Measurements from ENCODE around the gene ELOVL7. TPM values are rescaled to one million over a fixed set of nuclear protein-coding genes. Genes with fewer than 3 reads are reported as not detected.

The ELOVL7 gene
- total RNA-seq, 4 donors from 2014 or later, result 16.6 to 57.6 (median 40.4) TPM

DNA sequence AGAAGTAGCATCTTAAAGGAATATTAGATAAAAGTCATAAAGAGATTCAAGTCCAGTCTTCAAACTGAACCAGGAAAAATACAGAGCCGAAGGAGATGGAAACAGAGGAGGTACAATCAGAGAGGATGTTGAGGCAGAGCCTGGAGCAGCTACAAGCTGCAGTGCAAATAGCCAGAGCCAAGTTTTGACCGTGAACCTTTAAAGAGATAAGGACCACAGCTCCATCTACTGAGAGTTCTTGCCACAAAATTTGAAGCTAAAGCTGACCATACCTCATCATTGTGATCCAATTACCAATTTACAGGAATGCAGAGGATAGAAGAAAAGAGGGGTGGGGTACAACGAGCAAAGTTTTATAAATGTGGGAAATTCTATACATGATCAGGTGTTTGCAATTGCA lies 133.7 kb downstream of the ELOVL7 start:
- H3K27me3 ChIP-seq, result no peaks in the 10 kb centered on the region
- no peak for DNase-seq (ENCODE audit: low spot score in 2 of 2)
- 73% methylated on average over 3 of the region's 3 CpGs for WGBS
- H3K36me3 ChIP-seq, result no peaks in the 10 kb centered on the region
- no peaks in the 10 kb centered on the region for H3K4me1 ChIP-seq
- no peak overlapping the region for H3K27ac ChIP-seq
- no peak overlapping the region for H3K4me3 ChIP-seq
- H3K9me3 ChIP-seq, result no peaks in the 10 kb centered on the region
- TF ChIP-seq, protein P1, sequence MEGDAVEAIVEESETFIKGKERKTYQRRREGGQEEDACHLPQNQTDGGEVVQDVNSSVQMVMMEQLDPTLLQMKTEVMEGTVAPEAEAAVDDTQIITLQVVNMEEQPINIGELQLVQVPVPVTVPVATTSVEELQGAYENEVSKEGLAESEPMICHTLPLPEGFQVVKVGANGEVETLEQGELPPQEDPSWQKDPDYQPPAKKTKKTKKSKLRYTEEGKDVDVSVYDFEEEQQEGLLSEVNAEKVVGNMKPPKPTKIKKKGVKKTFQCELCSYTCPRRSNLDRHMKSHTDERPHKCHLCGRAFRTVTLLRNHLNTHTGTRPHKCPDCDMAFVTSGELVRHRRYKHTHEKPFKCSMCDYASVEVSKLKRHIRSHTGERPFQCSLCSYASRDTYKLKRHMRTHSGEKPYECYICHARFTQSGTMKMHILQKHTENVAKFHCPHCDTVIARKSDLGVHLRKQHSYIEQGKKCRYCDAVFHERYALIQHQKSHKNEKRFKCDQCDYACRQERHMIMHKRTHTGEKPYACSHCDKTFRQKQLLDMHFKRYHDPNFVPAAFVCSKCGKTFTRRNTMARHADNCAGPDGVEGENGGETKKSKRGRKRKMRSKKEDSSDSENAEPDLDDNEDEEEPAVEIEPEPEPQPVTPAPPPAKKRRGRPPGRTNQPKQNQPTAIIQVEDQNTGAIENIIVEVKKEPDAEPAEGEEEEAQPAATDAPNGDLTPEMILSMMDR (IDR thresholded peaks at IDR 0.05), result no peak
- TF ChIP-seq POLR2AphosphoS5 (IDR thresholded peaks at IDR 0.05) (no peak), EP300 (IDR thresholded peaks at IDR 0.05) (no peak), POLR2A (IDR thresholded peaks at IDR 0.05) (no peak)

DNA sequence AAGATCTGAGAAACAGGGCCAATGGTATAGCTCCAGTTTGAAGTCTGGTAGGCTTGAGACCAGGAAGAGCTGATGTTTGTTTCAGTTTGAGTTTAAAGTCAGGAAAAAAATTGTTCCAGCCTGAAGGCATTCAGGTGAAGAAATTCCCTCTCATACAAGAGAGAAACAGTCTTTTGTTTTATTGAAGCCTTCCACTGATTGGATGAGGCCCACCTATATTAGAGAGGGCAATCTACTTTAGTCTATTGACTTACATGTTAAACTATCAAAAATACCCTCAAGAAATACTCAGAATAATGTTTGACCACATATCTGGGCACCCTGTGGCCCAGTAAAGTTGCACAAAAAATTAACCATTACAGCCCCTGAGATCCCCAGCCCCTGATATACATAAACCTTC lies 138.9 kb downstream of the ELOVL7 start:
- no peak for DNase-seq (ENCODE audit: low spot score in 2 of 2)
- H3K27ac ChIP-seq, result no peak overlapping the region
- no peaks in the 10 kb centered on the region for H3K36me3 ChIP-seq
- TF ChIP-seq EP300 (IDR thresholded peaks at IDR 0.05) (no peak), POLR2A (IDR thresholded peaks at IDR 0.05) (no peak), POLR2AphosphoS5 (IDR thresholded peaks at IDR 0.05) (no peak)
- TF ChIP-seq, protein P1 (IDR thresholded peaks at IDR 0.05), result no peak
- H3K4me1 ChIP-seq, result peaks cover 12% of the 10 kb centered on the region
- H3K4me3 ChIP-seq, result no peak overlapping the region
- no peaks in the 10 kb centered on the region for H3K9me3 ChIP-seq
- no peaks in the 10 kb centered on the region for H3K27me3 ChIP-seq

DNA sequence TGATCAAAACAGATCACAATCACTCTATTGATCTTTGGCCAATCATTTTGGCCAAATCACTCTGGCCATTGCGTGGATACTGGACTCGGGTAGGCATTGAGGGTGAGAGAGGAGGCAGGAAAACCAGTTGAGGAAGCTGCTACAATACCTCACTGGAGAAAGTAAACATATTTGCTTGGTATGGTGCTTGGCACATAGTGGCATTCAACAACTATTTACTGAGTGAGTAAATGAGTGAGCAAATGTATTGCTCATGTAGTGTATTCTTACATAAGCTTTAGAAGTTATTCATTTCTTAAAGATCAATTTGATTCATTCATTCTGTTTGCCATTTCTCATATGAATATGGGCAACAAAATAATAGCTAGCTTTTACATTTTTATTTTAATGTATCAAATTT lies 140.1 kb downstream of the ELOVL7 start:
- DNase-seq (ENCODE audit: low spot score in 2 of 2), result no peak
- H3K36me3 ChIP-seq, result no peaks in the 10 kb centered on the region
- TF ChIP-seq POLR2A (IDR thresholded peaks at IDR 0.05) (no peak), EP300 (IDR thresholded peaks at IDR 0.05) (no peak), POLR2AphosphoS5 (IDR thresholded peaks at IDR 0.05) (no peak)
- TF ChIP-seq, protein P1 (IDR thresholded peaks at IDR 0.05), result no peak
- H3K27ac ChIP-seq, result no peak overlapping the region
- H3K4me1 ChIP-seq, result peaks cover 13% of the 10 kb centered on the region
- no peaks in the 10 kb centered on the region for H3K9me3 ChIP-seq
- H3K27me3 ChIP-seq, result no peaks in the 10 kb centered on the region
- H3K4me3 ChIP-seq, result no peak overlapping the region
- WGBS, result 90% methylated on average over 2 of the region's 2 CpGs

Other genes starting within 250 kb of the ELOVL7 start
- 1 to 10 TPM; 4.8 to 5.8 (median 5.2) TPM for gene DEPDC1B, start 144.1 kb downstream of the ELOVL7 start, total RNA-seq
- 10 to 100 TPM in 3 of 4 donors, 1 to 10 TPM in 1; 6.7 to 14.9 (median 11.9) TPM for gene ERCC8, start 100.8 kb upstream of the ELOVL7 start, total RNA-seq
- gene NDUFAF2, start 100.9 kb upstream of the ELOVL7 start, total RNA-seq, result 10 to 100 TPM; 15.6 to 20.4 (median 17.5) TPM

Data from suprapubic skin (tissue), 4 donors.